Smooth muscle cell of bladder (primary cell): ENCODE results near the gene OR8K1. TPM values are rescaled to one million over a fixed set of nuclear protein-coding genes. Genes with fewer than 3 reads are reported as not detected.

Experiments used
- total RNA-seq: library from RNA; depleted of rRNA; stranded (reverse); fragments of >200 nt; gene quantifications from 2 replicates; pipeline ENCODE4 v1.2.3, GENCODE V29; 2014

The OR8K1 gene
- total RNA-seq: not detected in 2 replicates

GRCh38 chr11:56345739-56346138 lies at the start of gene OR8K1:
Gene OR8K1, plus strand, starts transcription at chr11:56346039. Its CDS starts 0 bp downstream, at chr11:56346039.

GRCh38 chr11:56314844-56315243 lies 31.0 kb upstream of the OR8K1 start, which contains the start of gene OR8K3:
Gene OR8K3, plus strand, starts transcription at chr11:56315144. Its CDS starts 3,163 bp downstream, at chr11:56318307.

GRCh38 chr11:56353991-56354390 lies 8.2 kb downstream of the OR8K1 start, which contains the start of gene OR8J1:
Gene OR8J1, plus strand, starts transcription at chr11:56354291. Its CDS starts 5,956 bp downstream, at chr11:56360247.

GRCh38 chr11:56375324-56375723 lies 29.5 kb downstream of the OR8K1 start, which contains the start of gene OR8U1:
Gene OR8U1, plus strand, starts transcription at chr11:56375624. Its CDS starts 0 bp downstream, at chr11:56375624.

Other genes starting within 250 kb of the OR8K1 start
- not detected in 2 replicates for gene OR8H2, start 242.4 kb upstream of the OR8K1 start, total RNA-seq
- not detected in 2 replicates for gene OR8H3, start 223.7 kb upstream of the OR8K1 start, total RNA-seq
- gene OR8J3, start 205.8 kb upstream of the OR8K1 start, total RNA-seq: not detected in 2 replicates
- gene OR8K5, start 185.7 kb upstream of the OR8K1 start, total RNA-seq: not detected in 2 replicates
- gene OR5J2, start 169.4 kb upstream of the OR8K1 start, total RNA-seq: not detected in 2 replicates
- not detected in 2 replicates for gene OR5T2, start 111.8 kb upstream of the OR8K1 start, total RNA-seq
- gene OR5T3, start 93.8 kb upstream of the OR8K1 start, total RNA-seq: not detected in 2 replicates
- gene OR5T1, start 71.9 kb upstream of the OR8K1 start, total RNA-seq: not detected in 2 replicates
- gene OR8H1, start 53.8 kb upstream of the OR8K1 start, total RNA-seq: 0.14 TPM in 1 of 2 replicates, not detected in the other
- gene OR8K3, start 30.9 kb upstream of the OR8K1 start, total RNA-seq: not detected in 2 replicates
- not detected in 2 replicates for gene OR8J1, start 8.3 kb downstream of the OR8K1 start, total RNA-seq
- not detected in 2 replicates for gene OR8U1, start 29.6 kb downstream of the OR8K1 start, total RNA-seq
- gene OR5AL1, start 66.7 kb downstream of the OR8K1 start, total RNA-seq: not detected in 2 replicates
- gene OR5M3, start 127.3 kb downstream of the OR8K1 start, total RNA-seq: not detected in 2 replicates
- gene OR5M8, start 145.3 kb downstream of the OR8K1 start, total RNA-seq: not detected in 2 replicates
- gene OR5M11, start 197.2 kb downstream of the OR8K1 start, total RNA-seq: not detected in 2 replicates
- gene OR5M10, start 231.7 kb downstream of the OR8K1 start, total RNA-seq: not detected in 2 replicates